Fibroblast of the aortic adventitia (primary cell): Measurements from ENCODE around the gene DDC. TPM values are rescaled to one million over a fixed set of nuclear protein-coding genes. Genes with fewer than 3 reads are reported as not detected.
"Not testable (repeated sequence)": the region's sequence is repeated elsewhere in the genome, so short reads cannot be mapped to it uniquely, and the experiment has no call there.

Experiments
- DNase-seq: peaks from one replicate; pipeline ENCODE4 v3.0.0-alpha.2; 2010; ENCODE audit warnings: low read depth
- H3K4me3 ChIP-seq: 2 replicates; pipeline ENCODE4 v1.5.1; 2011; ENCODE audit warnings: low read depth, mild to moderate bottlenecking, control low read depth, low read length, moderate library complexity
- CTCF ChIP-seq: IDR thresholded peaks from 2 replicates; pipeline ENCODE4 v1.5.1; 2011; ENCODE audit warnings: mild to moderate bottlenecking, low read length, control low read depth, inconsistent platforms; ENCODE audit not compliant: insufficient read depth
- total RNA-seq: library from RNA; depleted of rRNA; stranded (reverse); fragments of >200 nt; gene quantifications from 2 replicates; pipeline ENCODE4 v1.2.3, GENCODE V29; 2012; ENCODE audit warnings: low replicate concordance

DDC gene
- total RNA-seq, 1 donor, result not detected

DNA sequence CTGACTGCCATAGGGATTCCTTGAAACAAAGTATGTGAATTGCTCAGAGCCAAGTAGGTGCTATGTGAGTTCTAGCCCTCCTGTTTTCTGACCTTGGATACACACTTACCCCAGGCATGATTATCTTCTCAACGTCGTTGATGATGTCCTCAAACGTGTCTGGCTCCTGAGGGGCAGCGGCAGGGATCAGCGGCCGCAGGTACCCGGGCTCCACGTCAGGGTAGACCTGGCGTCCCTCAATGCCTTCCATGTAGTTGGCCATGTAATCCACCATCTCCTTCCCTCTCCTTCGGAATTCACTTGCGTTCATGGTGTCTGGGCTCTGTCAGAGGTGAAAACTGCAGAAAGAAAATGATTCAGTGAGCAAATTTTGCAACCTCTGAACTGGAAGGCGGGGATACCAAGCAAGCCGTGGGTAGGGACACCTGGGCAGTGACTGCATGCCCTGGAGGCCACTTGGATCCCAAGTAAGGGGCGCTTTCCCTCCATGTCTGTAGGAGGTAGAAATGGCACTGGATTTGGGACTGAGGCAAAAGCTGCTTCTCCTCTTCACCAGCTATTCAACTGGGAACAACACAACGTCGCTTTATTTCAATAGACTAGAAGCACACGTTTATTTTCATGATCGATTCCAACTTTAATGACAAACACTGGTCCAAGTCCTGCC, 21.3 kb downstream of the DDC start:
- TF ChIP-seq CTCF, result no peak
- DNase-seq, result no peak
- no peak overlapping the region for H3K4me3 ChIP-seq

DNA sequence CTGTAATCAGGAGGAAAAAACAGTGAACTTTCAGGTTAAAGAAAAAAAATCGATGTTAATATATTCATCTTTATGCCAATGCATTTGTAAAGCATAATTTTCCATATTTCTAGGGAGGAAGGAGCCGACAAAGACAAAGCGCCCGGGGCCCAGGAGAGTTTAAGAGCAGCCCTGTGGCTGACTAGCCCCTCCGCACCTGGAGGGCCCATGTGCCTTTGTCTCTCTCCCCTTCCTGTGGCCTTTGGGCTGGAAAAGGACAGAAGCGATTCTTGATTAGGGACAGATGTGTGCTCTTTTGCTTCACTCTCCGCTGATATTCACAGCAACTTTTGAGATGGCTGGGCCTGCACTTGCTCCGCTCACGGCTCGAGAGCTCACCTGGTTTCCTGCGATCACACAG, 23.1 kb downstream of the DDC start:
- no peak overlapping the region for H3K4me3 ChIP-seq
- DNase-seq, result no peak
- TF ChIP-seq CTCF, result no peak

GRCh38 chr7:50540785-50541579, 24.2 kb downstream of the DDC start:
- H3K4me3 ChIP-seq, result no peak overlapping the region
- DNase-seq, result no peak
- TF ChIP-seq CTCF, result no peak

GRCh38 chr7:50539725-50540124, 25.5 kb downstream of the DDC start:
- no peak for DNase-seq
- no peak for TF ChIP-seq CTCF
- H3K4me3 ChIP-seq, result no peak overlapping the region

DNA sequence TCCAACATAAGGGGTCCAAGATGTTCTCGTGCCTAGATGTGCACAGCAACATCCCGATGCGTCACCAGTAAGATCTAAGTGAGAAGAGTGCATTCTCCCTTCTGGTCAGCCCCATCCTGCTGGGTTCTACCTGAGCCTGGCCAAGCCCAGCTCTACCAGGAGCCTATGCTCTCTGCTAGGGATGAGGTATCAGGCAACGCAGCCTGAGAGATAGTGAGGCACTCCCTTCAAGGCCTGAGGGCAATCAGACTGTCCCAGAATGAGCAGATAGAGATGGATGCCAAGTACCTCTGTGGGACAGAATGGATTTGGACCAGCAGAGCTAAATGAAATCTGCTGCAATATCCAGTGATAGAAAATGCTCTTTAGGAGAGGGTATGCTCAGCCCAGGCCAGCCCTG, 26.7 kb downstream of the DDC start:
- TF ChIP-seq CTCF, result no peak
- H3K4me3 ChIP-seq, result no peak overlapping the region
- no peak for DNase-seq

DNA sequence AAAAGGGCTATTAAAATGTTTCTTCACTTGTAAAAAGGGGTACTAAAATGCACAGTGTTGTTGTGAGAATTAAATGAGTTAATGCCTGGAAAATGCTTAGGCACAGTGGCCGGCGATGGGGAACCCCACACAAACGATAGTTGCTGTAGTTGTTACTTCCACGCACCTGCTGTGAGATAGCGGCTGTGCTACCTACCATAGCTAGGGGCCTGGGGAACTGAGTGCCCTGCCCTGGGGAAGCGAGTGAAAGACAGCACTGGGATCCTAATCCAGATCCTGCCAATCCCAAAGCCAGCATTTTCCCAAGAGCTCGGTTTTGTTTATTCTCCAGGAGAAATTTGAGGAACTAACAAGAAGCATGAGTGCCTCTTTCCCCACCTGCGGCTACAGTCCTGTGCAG, 27.8 kb downstream of the DDC start:
- TF ChIP-seq CTCF, result no peak
- H3K4me3 ChIP-seq, result no peak overlapping the region
- DNase-seq, result no peak

GRCh38 chr7:50535291-50535711, 29.9 kb downstream of the DDC start:
- DNase-seq, result peak; percentile 66
- not testable (repeated sequence) for H3K4me3 ChIP-seq
